SK-N-MC (cell line): ENCODE data around the gene PSMG4.

Experiments
- DNase-seq: peaks from one replicate; pipeline ENCODE4 v3.0.0-alpha.2; 2011; ENCODE audit warnings: low read depth, low spot score
- H3K27ac ChIP-seq: fragments of 200-600 bp; sonication (generic); 2 replicates; pipeline ENCODE4 v1.5.1; 2016; ENCODE audit warnings: mixed run types
- H3K36me3 ChIP-seq: fragments of 200-600 bp; sonication (generic); 2 replicates; pipeline ENCODE4 v1.6.1; 2017; ENCODE audit warnings: antibody characterized with exemption, low read length, mixed read lengths; ENCODE audit not compliant: insufficient read depth
- H3K4me3 ChIP-seq: fragments of 200-600 bp; sonication (generic); 2 replicates; pipeline ENCODE4 v1.5.1; 2016
- H3K9ac ChIP-seq: fragments of 200-600 bp; sonication (generic); 2 replicates; pipeline ENCODE4 v1.8.0; 2017; ENCODE audit warnings: mixed run types, mixed read lengths; ENCODE audit not compliant: insufficient read length
- H3K9me3 ChIP-seq: fragments of 200-600 bp; sonication (generic); 2 replicates; pipeline ENCODE4 v1.6.1; 2017; ENCODE audit warnings: low read depth, mild to moderate bottlenecking, antibody characterized with exemption, low read length, moderate library complexity, mixed read lengths
- EZH2 ChIP-seq: fragments of 200-600 bp; sonication (generic); IDR thresholded peaks from one replicate; pipeline ENCODE4 v1.6.1; 2017; ENCODE audit warnings: antibody characterized with exemption
- FOXP2 ChIP-seq: optimal IDR thresholded peaks from 2 replicates; pipeline ENCODE3; 2011; ENCODE audit warnings: mild to moderate bottlenecking, moderate library complexity; ENCODE audit not compliant: insufficient read depth; ENCODE audit errors: extremely low read length, control extremely low read depth
- POLR2AphosphoS5 ChIP-seq: IDR thresholded peaks from 2 replicates; pipeline ENCODE4 v1.6.1; 2012; ENCODE audit warnings: mild to moderate bottlenecking, low read depth, low read length, borderline replicate concordance

PSMG4 gene

GRCh38 chr6:3283241-3283640, 24.5 kb downstream of the PSMG4 start:
- no peaks in the 10 kb centered on the region for H3K36me3 ChIP-seq
- no peak overlapping the region for H3K27ac ChIP-seq
- TF ChIP-seq FOXP2 (no peak), POLR2AphosphoS5 (no peak), EZH2 (no peak)
- no peaks in the 10 kb centered on the region for H3K9me3 ChIP-seq
- no peak overlapping the region for H3K9ac ChIP-seq
- H3K4me3 ChIP-seq, result no peak overlapping the region
- DNase-seq, result no peak

GRCh38 chr6:3283641-3284435, 25.1 kb downstream of the PSMG4 start:
- no peaks in the 10 kb centered on the region for H3K9me3 ChIP-seq
- no peak overlapping the region for H3K4me3 ChIP-seq
- TF ChIP-seq FOXP2, result no peak
- no peak for TF ChIP-seq EZH2
- no peak for TF ChIP-seq POLR2AphosphoS5
- no peak for DNase-seq
- H3K27ac ChIP-seq, result no peak overlapping the region
- no peak overlapping the region for H3K9ac ChIP-seq
- H3K36me3 ChIP-seq, result no peaks in the 10 kb centered on the region

GRCh38 chr6:3284436-3284876, 25.7 kb downstream of the PSMG4 start:
- Histone ChIP-seq H3K36me3 (no peaks in the 10 kb centered on the region), H3K27ac (no peak overlapping the region), H3K4me3 (no peak overlapping the region), H3K9ac (no peak overlapping the region), H3K9me3 (no peaks in the 10 kb centered on the region)
- TF ChIP-seq EZH2, result no peak
- no peak for DNase-seq

GRCh38 chr6:3285049-3285639, 26.4 kb downstream of the PSMG4 start:
- no peak overlapping the region for H3K4me3 ChIP-seq
- H3K9me3 ChIP-seq, result no peaks in the 10 kb centered on the region
- H3K9ac ChIP-seq, result no peak overlapping the region
- H3K36me3 ChIP-seq, result no peaks in the 10 kb centered on the region
- TF ChIP-seq EZH2 (no peak), FOXP2 (no peak), POLR2AphosphoS5 (no peak)
- no peak overlapping the region for H3K27ac ChIP-seq
- no peak for DNase-seq

- H3K27ac ChIP-seq, result no peak overlapping the region
- DNase-seq, result no peak
- TF ChIP-seq EZH2, result no peak
- no peak for TF ChIP-seq POLR2AphosphoS5
- no peak for TF ChIP-seq FOXP2
- no peak overlapping the region for H3K4me3 ChIP-seq
- H3K36me3 ChIP-seq, result no peaks in the 10 kb centered on the region
- no peaks in the 10 kb centered on the region for H3K9me3 ChIP-seq
- H3K9ac ChIP-seq, result no peak overlapping the region
Measured at GRCh38 chr6:3285732-3286131, 27.0 kb downstream of the PSMG4 start.

- Histone ChIP-seq H3K27ac (no peak overlapping the region), H3K9me3 (no peaks in the 10 kb centered on the region), H3K36me3 (no peaks in the 10 kb centered on the region), H3K9ac (no peak overlapping the region), H3K4me3 (no peak overlapping the region)
- DNase-seq, result no peak
- TF ChIP-seq EZH2, result no peak
- no peak for TF ChIP-seq FOXP2
- TF ChIP-seq POLR2AphosphoS5, result no peak
Measured at GRCh38 chr6:3286641-3287171, 28.0 kb downstream of the PSMG4 start.

GRCh38 chr6:3287308-3287707, 28.6 kb downstream of the PSMG4 start:
- Histone ChIP-seq H3K9me3 (no peaks in the 10 kb centered on the region), H3K4me3 (no peak overlapping the region), H3K9ac (no peak overlapping the region), H3K36me3 (no peaks in the 10 kb centered on the region), H3K27ac (no peak overlapping the region)
- no peak for DNase-seq
- TF ChIP-seq POLR2AphosphoS5 (no peak), EZH2 (no peak), FOXP2 (no peak)

- no peak for DNase-seq
- Histone ChIP-seq H3K4me3 (no peak overlapping the region), H3K9me3 (no peaks in the 10 kb centered on the region), H3K36me3 (no peaks in the 10 kb centered on the region), H3K27ac (no peak overlapping the region), H3K9ac (no peak overlapping the region)
- no peak for TF ChIP-seq FOXP2
- TF ChIP-seq EZH2, result no peak
- no peak for TF ChIP-seq POLR2AphosphoS5
Measured at GRCh38 chr6:3287976-3288707, 29.4 kb downstream of the PSMG4 start.
